Endothelial cell (in vitro differentiated cells): Measurements from ENCODE around the gene NGLY1. TPM values are rescaled to one million over a fixed set of nuclear protein-coding genes. Genes with fewer than 3 reads are reported as not detected.

ENCODE experiments used
- DNase-seq: peaks from one replicate; pipeline ENCODE4 v3.0.0; 2021; ENCODE audit warnings: low spot score
- H3K27ac Mint-ChIP-seq: one replicate; pipeline ENCODE4 v1.8.0; 2021; ENCODE audit warnings: mixed read lengths, inconsistent platforms; ENCODE audit not compliant: unreplicated experiment
- H3K27me3 Mint-ChIP-seq: one replicate; pipeline ENCODE4 v1.8.0; 2021; ENCODE audit warnings: mild to moderate bottlenecking, moderate library complexity, mixed read lengths, inconsistent platforms; ENCODE audit not compliant: unreplicated experiment
- H3K36me3 Mint-ChIP-seq: one replicate; pipeline ENCODE4 v1.8.0; 2021; ENCODE audit warnings: mild to moderate bottlenecking, low read depth, mixed read lengths, inconsistent platforms; ENCODE audit not compliant: unreplicated experiment
- H3K4me1 Mint-ChIP-seq: one replicate; pipeline ENCODE4 v1.8.0; 2021; ENCODE audit warnings: mild to moderate bottlenecking, mixed read lengths, inconsistent platforms; ENCODE audit not compliant: unreplicated experiment
- H3K4me3 Mint-ChIP-seq: one replicate; pipeline ENCODE4 v1.8.0; 2021; ENCODE audit warnings: mild to moderate bottlenecking, mixed read lengths, inconsistent platforms; ENCODE audit not compliant: unreplicated experiment
- H3K9me3 Mint-ChIP-seq: one replicate; pipeline ENCODE4 v1.8.0; 2021; ENCODE audit warnings: mixed read lengths, inconsistent platforms; ENCODE audit not compliant: unreplicated experiment
- CTCF ChIP-seq: fragments of 200-600 bp; sonication (generic); IDR thresholded peaks from one replicate; pipeline ENCODE4 v1.5.0; 2021; ENCODE audit warnings: antibody characterized with exemption; ENCODE audit not compliant: unreplicated experiment
- total RNA-seq: library from RNA; stranded (reverse); fragmentation: NEBNext Ultra II Directional; extraction: Animal tissue kit (Norgen Biotek cat#: 25700); gene quantifications from one replicate; pipeline ENCODE4 v1.2.1, GENCODE V29; 2021; ENCODE audit not compliant: unreplicated experiment

NGLY1 gene
- total RNA-seq, 1 donor from 2014 or later, result 22.8 TPM

DNA sequence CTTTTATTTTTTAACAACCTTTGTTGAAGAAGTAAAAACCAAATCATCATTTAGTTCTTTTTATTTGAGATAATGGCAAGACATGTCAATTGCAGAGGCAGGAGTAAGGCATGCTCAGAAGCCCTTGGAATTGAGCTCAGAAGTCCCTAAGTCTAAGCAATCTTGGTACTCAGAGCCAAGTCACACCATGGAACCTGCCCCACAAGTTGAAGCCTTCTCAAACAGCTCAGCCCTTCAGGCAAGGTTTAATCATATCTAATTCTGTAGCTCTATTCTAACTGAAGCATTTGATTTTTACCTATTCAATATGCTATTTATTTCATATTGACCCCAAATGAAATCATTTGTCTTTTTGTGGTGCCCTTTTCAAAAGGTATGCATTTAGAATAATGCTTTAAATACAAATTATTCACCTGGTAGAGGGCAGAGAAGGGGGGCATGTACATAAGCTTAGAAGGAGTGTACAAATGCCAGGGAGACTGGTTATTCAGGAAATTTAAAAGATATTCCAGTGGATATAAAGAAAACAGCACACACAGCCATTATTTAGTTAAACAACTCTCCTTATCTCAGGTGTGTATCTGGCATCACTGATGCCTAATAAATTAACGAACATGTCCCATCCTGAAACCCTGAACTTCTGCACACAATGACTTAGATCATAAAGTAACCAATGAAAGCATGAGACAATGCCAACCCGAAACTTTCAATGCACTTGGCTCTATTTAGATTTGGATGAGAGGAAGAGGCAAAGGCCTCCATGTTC is 92.3 kb downstream of the NGLY1 start:
- Mint-ChIP-seq H3K36me3 (no peaks in the 10 kb centered on the region), H3K27me3 (peaks cover 2% of the 10 kb centered on the region), H3K4me3 (no peak overlapping the region), H3K27ac (no peak overlapping the region), H3K9me3 (no peaks in the 10 kb centered on the region), H3K4me1 (peaks cover 39% of the 10 kb centered on the region)
- no peak for DNase-seq
- no peak for TF ChIP-seq CTCF

DNA sequence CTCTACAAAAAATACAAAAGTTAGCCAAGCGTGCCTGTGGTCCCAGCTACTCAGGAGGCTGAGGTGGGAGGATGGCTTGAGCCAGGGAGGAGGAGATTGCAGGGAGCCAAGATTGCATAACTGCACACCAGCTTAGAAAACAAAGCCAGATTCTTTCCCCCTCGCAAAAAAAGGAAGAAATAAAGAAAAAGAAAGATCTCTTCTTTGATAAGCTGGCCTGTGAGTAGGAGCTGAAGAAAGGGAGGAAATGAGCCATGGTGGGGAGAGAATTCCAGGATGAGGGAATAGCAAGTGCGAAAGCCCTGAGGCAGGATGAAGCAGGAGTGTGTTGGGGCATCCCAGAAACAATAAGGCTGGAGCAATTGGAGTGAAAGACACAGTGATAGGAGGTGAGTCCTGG is 94.0 kb downstream of the NGLY1 start:
- Mint-ChIP-seq H3K4me1 (peaks cover 38% of the 10 kb centered on the region), H3K4me3 (peak overlapping the region; percentile 52), H3K27me3 (peaks cover 2% of the 10 kb centered on the region), H3K27ac (peak overlapping the region; percentile 89), H3K36me3 (no peaks in the 10 kb centered on the region), H3K9me3 (no peaks in the 10 kb centered on the region)
- TF ChIP-seq CTCF, result no peak
- peak; percentile 7 for DNase-seq

DNA sequence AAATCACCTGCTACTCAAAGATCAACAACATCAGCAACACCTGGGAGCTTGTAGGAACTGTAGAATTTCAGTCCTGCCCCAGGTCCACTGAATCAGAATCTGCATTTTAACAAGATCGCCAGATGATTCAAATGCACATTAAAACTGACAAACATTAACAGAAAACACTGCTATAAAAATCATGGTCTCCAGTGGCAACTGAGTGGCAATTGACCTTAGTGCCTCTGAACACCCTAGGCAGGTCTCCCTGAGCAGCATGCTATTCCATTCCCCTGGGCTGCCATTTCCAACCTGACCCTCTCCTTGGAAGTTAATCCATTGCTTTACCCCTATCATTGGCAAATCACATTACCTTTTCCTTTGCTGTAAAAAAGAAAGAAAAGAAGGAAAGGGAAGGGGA is 95.5 kb downstream of the NGLY1 start:
- TF ChIP-seq CTCF, result no peak
- H3K27me3 Mint-ChIP-seq, result peaks cover 2% of the 10 kb centered on the region
- peak overlapping the region; percentile 70 for H3K27ac Mint-ChIP-seq
- peak overlapping the region; percentile 74 for H3K4me3 Mint-ChIP-seq
- H3K4me1 Mint-ChIP-seq, result peaks cover 38% of the 10 kb centered on the region
- no peak for DNase-seq
- no peaks in the 10 kb centered on the region for H3K9me3 Mint-ChIP-seq
- H3K36me3 Mint-ChIP-seq, result no peaks in the 10 kb centered on the region

GRCh38 chr3:25686766-25687165 is 96.5 kb downstream of the NGLY1 start:
- no peak overlapping the region for H3K4me3 Mint-ChIP-seq
- H3K27ac Mint-ChIP-seq, result no peak overlapping the region
- peaks cover 2% of the 10 kb centered on the region for H3K27me3 Mint-ChIP-seq
- no peaks in the 10 kb centered on the region for H3K9me3 Mint-ChIP-seq
- peaks cover 35% of the 10 kb centered on the region for H3K4me1 Mint-ChIP-seq
- no peaks in the 10 kb centered on the region for H3K36me3 Mint-ChIP-seq
- DNase-seq, result no peak
- TF ChIP-seq CTCF, result no peak

- peaks cover 3% of the 10 kb centered on the region for H3K27me3 Mint-ChIP-seq
- H3K27ac Mint-ChIP-seq, result no peak overlapping the region
- H3K4me3 Mint-ChIP-seq, result no peak overlapping the region
- TF ChIP-seq CTCF, result no peak
- no peaks in the 10 kb centered on the region for H3K9me3 Mint-ChIP-seq
- peaks cover 24% of the 10 kb centered on the region for H3K4me1 Mint-ChIP-seq
- DNase-seq, result no peak
- H3K36me3 Mint-ChIP-seq, result no peaks in the 10 kb centered on the region
Measured at GRCh38 chr3:25683882-25684281, 99.4 kb downstream of the NGLY1 start.
